ENCODE results near the gene KCNMA1.

The KCNMA1 gene

DNA sequence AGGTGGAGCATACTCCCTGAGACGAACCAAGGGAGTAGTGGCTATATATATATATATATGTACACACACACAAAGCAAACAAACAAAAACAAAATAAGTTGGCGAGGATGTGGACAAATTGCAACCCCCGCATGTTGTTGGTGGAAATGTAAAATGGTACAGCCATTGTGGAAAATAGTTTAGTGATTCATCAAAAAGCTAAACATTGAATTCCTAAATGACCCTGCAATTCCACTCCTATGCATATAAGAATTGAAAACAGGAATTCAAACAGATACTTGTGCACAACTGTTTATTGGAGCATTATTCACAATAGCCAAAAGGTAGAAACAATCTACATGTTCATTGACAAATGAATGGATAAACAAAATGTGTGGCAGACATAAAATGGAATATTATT lies 407.9 kb downstream of the KCNMA1 start:
- no peak for DNase-seq (ENCODE audit: low read depth in 1 of 2, low spot score in 1 of 2)

DNA sequence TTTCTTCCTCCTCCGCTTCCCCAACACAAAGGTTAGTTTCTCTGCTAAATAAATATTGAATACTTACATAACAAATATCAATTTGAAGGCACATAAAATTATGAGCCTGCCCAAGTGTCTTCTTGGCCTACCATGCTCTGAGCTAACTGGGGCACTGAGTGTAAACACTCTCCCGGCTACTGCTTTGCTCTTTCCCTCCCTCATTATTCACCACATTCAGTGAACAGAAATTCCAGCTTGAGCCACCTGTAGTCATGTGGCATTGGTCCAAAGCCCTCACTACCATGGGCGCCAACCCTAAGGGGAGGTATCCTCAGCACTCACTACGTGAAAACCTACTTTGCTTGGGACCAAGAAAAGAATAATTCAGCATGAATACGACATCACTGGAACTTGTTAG lies 409.0 kb downstream of the KCNMA1 start:
- DNase-seq (ENCODE audit: low read depth in 1 of 2, low spot score in 1 of 2), result no peak

DNA sequence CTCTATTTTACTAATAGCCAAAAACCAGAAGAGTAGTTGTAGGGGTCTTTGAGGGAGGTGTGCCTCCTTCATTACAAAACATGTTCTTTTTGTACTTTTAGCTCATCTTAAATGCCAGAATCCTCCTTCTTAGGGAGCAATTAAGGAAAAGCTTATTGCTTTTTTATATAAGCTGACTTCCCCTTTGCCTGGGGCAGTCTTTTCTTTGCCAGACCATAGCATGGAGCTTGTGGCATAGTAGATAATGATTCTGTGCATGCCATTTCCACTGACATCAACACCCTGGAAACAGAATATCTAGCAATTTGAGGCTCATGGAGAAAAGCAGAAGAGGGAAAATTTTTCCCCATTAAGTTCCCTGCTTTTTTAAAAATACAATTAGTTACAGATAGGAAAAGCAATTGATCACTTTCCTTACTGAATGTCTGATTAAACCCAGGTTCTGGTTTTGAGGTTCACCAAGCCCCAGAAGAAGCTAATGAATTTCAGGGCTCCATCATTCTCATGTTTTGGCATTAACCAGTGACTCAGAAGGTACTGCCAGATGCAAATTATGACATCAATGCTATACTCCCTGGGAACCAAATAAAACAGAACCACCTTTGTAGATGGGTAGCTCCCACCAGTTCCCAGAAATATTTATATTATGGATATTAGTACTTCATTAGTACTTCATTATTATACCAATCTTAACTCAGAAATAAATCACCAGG lies 410.6 kb downstream of the KCNMA1 start:
- DNase-seq (ENCODE audit: low read depth in 1 of 2, low spot score in 1 of 2), result no peak

DNA sequence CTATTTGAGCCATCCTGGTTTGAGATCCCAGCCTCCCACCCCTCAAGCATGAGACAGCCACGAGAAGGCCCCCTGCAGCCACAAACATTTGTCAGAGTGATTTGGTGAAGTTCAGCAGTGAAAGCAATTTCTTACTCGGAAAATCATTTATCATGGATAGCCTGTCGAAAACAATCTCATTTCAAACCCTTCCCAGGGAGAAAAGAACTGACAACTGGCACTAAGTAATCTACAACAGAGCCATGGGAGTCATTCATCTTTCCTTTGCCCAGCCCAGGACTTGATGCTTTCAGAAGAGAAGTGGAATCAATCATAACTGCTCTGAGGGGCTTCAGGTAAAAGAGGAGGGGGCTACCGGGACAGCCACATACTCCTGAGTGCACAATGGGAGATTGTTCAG lies 411.2 kb downstream of the KCNMA1 start:
- DNase-seq (ENCODE audit: low read depth in 1 of 2, low spot score in 1 of 2), result no peak

DNA sequence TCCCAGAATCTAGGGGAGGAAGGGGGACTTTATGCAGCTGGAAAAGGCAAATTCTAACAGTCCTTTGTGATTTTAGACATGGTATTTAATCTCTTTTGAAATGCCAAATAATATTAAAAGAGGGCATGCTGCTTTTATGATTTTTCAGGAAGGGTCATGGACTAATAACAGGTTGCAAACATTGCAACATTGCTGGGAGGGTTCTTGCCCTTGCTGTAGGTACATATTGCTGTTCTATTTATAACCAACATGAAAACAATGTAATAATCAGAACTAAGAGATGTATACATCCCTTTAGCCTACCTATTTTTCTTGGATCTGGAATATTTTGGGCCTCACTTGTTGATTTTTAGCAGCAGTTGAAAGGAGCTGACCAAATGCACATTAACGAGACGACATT lies 411.6 kb downstream of the KCNMA1 start:
- DNase-seq (ENCODE audit: low read depth in 1 of 2, low spot score in 1 of 2), result no peak

DNA sequence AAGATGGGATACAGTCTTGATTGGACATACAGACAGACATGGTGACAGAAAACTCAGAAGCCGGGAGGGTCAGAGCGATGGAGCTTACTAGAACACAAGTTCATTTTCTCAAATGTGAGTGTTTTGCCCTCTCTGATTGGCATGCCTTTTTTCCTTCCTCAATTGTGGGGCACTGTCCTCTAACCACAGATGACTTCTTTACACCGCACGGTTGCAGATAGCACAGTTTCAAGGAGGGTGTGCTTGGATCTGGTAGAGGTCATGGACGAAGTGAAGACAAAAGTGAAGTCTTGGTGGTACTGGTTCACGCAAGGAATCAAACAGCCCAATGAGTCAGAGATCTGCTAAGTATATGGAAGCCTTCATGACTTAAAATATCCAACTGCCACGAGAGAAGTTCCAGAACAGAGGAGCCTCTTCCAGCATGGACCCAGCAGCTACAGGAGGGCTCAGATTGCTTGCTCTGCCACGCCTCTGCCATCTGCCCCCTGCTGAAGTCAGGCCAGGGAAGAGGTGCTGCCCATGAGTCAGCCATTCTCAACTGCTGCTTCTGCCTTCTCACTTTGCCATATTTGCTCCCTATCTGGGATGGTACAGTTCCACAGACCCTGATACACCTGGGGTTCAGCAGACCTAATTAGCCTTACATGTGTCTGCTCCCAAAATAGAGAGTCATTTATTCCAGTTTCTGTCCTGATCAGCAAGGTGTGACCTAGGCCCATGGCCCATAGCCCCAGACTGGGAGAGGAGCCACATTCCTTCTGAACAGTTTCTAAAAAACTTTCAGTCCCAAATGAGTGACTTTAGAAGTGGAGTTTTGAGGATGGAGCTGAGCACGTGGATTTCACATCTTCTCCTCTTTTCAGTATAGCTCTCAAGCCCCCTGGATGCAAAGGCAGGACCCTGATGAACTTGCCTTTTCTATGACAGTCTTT lies 413.8 kb downstream of the KCNMA1 start:
- DNase-seq (ENCODE audit: low read depth in 1 of 2, low spot score in 1 of 2), result no peak

DNA sequence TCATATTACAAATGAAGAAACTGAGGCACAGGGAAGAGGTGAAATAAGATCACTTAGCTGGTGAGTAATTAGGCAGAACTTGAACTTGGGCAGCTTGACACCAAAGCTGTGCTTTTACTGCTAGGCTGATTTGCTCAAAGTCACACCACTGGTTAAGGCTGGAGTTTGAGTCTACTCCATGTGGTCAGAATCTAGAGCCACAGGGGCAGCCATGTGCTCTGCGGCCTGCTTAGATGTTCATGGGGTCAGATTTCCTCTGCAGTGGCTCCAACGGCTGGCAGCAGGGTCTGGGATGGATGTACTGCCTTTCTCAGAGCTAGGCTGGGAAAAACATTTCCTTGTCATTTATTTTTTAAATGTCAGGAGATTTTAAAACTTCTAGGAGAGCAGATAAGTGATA lies 417.5 kb downstream of the KCNMA1 start:
- no peak for DNase-seq (ENCODE audit: low read depth in 1 of 2, low spot score in 1 of 2)

DNA sequence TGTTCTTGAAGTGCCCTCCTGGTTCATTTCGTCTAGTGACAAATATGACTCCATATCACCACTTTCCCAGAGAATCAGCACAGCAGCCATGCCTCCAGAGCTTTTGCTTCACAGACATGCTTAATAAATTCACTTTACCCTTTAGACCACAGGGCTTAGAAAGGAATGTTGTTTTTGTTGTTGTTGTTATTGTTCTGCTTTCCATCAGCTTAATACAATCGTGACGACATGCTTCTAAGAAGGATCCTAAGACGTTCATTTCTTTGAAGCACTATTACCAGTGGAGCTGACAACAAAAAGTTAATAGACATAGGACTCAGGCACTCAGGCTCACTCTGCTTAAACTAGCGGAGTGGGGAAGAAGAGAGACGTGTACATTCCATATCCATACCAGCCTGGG lies 418.6 kb downstream of the KCNMA1 start:
- DNase-seq (ENCODE audit: low read depth in 1 of 2, low spot score in 1 of 2), result no peak

DNA sequence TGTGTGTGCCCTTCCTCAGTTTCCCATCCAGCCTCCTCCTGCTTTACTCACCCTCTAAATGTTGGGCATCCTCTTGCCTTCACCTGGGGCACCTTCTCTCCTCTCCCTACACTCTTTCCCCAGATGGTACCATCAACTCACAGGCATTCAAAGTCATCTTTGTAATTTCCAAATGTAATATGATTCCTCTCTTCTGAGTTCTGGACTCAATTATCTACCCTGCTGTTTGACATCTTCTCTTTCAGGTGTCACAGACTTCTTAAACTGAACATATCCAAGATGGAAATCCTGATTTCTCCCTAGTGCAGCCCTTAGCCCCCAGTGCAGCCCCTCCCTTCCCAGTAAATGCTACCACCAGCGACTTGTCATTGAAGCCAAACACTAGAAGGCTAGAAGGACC lies 422.8 kb downstream of the KCNMA1 start:
- no peak for DNase-seq (ENCODE audit: low read depth in 1 of 2, low spot score in 1 of 2)

DNA sequence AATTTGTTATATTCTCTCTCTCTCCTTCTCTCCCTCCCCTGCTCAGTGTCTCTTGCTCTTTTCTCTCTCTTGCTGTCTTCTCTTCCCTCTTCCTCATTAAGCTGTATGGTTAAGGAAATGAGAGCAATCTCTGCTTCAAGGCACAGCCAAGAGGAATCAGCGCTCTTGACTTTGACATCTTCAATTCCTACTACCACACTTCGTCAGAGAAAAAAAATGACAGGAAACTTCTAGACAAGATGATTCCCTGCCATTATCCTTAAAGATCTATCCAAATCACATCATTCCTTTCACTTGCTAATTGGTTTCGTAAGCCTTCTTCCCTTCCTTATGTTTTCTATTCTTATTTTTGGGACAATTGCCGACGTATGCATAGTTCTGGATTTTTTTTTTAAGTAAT lies 425.0 kb downstream of the KCNMA1 start:
- no peak for DNase-seq (ENCODE audit: low read depth in 1 of 2, low spot score in 1 of 2)

DNA sequence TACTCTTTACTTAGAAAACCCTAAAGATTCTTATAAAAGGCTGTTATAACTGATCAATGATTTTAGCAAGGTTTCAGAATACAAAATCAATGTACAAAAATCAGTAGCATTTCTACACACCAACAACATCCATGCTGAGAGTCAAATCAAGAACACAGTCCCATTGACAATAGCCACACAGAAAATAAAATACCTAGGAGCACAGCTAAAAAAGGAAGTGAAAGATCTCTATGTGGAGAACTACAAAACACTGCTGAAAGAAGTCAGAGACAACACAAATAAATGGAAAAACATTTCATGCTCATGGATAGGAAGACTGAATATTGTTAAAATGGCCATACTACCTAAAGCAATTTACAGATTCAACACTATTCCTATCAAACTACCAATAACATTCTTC lies 427.0 kb downstream of the KCNMA1 start:
- no peak for DNase-seq (ENCODE audit: low read depth in 1 of 2, low spot score in 1 of 2)

DNA sequence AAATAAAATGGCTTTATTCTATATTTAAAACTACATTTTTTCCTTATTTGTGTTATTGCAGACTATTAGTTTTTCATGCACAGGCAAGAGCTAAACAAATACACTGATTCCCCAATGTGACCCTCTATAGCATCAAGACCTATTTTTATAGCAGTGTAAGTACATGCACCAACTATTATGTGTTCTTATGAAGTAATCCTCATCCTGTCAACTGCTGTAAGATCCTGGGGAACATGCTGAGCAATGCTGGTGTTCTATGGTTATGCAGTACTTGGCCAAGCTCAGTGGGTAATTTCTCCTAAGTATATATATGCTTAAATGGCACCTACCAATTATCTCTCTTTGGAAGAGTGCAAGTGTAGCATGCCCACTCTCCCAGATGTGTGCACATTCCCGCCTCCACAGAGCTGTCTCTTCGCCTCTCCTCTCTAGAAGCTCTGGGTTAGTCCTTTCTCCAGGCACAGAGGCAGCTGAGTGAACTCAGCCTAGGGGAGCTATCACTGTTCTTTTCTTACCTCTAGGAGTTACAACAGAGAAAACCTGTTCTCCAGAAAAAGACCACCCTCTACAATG lies 428.8 kb downstream of the KCNMA1 start:
- DNase-seq (ENCODE audit: low read depth in 1 of 2, low spot score in 1 of 2), result no peak

DNA sequence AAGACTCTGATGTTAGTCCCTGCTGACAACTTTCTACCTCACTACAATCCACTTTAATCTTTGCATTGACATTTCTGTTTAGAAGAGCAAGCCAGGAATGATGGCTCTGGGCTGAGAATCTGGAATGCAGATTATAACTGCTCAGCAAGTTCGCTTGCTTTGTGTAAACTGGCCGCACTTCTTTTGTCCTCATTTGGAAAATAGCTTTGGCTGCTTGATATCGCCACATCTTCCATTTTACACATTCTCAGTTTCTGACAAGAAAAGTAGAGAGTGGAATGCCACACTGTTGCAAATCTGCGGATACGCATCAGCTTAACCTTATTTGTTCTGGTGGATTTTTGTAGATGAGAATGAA lies 429.8 kb downstream of the KCNMA1 start:
- no peak for DNase-seq (ENCODE audit: low read depth in 1 of 2, low spot score in 1 of 2)

DNA sequence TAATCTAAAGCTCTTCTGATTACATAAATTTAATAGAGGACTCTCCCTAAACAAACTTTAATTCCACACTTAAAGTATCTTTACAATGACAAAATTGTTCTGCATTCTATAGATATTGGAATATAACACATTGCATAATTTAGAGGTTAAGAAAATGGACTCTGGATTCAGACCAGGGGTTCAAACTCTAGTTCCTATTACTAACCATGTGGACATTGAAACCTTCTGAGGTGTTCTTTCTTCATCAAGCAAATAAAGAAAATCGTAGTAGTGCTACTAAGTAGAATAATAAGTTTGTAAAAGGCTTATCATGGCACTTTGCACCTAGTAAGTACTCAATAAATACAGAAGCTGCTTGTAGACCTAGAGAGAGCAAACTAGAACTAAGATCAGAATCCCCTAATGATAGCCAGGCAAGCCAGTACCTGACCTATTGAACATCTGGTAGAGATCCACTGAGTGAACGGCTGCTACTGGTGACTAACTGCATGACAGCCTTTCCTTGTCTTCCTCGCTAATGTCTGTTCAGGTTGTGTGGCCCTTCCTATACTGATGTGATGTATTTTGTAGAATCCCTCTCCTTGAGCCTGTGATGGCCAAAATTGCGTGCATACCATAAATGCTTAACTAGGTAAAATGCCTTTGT lies 430.3 kb downstream of the KCNMA1 start:
- DNase-seq (ENCODE audit: low read depth in 1 of 2, low spot score in 1 of 2), result no peak

DNA sequence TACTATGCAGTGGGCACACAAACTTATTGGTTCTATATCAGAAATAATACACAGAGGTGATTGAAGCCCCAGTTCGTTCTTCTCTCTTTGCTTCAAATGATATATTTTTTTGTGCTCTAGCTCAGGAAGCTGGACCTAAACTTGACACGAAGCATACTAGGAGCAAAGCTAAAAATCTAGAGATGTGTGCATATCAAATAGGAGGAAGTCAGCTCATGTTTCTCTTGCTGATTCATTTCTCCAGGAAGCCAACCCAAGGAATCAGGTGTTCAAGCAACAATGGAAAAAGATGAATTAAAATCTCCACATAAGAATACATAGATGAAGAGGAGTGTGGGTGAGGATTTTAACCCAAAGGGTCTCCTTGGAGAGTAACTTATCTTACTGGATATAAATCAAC lies 432.5 kb downstream of the KCNMA1 start:
- DNase-seq (ENCODE audit: low read depth in 1 of 2, low spot score in 1 of 2), result no peak

DNA sequence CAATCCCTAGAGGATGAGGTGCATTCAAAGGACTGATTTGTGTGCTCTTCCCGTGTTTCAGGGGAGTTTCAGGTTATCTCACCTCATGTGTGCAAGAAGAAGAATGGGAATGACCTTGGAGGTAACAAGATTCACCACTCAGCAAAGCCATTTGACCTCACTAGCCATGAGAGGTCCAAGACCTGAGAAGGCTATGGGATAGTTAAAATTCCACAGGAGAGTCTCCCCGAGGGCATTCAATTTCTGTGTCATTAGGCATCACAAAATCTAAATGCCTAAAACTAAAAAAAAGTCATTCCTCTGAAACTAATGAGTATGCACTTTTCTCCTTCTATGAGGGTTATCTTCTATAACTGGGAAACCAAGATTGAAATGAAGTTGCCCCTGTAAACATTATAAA lies 433.4 kb downstream of the KCNMA1 start:
- no peak for DNase-seq (ENCODE audit: low read depth in 1 of 2, low spot score in 1 of 2)

DNA sequence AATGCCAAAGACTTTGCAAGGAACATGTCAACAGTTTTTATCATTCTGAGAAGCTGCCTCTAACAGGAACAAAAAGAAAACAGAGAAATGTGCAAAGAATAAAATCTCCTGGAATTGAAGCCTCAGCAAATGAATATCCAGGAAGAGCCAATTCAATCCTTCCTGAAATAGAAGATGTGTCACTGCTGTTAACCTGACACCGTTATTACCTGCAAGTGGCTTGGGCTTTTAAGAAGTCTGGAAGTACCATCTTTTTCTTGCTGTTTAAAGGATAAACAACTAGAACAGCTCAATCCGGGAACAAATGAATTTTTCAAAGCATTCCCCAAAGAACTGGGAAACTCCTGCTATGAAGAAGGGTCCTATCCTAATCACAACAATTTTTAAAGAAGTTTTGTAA lies 434.8 kb downstream of the KCNMA1 start:
- DNase-seq (ENCODE audit: low read depth in 1 of 2, low spot score in 1 of 2), result no peak

DNA sequence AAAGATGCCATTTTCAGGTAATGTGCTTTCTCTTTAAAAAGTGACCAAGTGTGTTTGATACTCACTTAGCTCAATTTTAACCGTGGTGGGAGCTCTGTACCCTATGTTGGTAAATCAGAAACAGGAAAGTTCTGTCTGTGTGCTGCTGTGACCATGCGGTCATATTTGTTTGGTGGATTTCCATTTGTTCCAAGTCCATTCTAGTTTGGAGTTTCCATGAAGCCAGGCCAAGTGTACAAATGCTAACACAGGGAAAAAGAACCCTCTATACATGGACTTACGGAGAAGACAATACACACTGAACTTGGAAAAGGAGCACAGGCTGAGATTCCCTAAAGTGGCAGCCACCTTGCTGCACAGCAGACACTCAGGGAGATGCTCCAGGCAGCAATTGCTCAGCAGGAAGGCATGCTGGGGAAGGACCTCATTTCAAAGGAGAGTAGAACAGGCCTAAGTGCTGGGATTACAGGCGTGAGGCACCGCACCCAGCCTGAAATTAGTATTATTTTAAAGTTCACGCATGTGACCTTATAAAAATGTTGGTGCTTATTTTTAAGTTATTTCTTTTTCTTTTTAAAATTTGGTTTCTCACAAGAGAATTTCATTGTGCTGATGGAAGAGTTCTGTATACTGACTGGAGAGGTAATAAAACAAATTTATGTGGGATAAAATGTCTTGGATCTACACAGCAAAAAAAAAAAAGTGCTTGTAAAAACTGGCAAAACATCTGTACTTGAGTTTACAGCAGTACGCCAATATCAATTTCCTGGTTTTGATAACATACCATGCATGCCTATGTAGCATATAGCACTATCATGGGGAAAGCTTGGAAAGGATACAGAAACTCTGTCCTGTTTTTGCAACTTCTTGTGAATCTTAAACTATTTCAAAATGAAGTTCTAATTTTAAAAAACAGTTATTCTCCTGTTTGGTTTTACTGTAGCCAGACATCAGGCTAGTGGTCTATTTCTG lies 436.2 kb downstream of the KCNMA1 start:
- DNase-seq (ENCODE audit: low read depth in 1 of 2, low spot score in 1 of 2), result no peak

DNA sequence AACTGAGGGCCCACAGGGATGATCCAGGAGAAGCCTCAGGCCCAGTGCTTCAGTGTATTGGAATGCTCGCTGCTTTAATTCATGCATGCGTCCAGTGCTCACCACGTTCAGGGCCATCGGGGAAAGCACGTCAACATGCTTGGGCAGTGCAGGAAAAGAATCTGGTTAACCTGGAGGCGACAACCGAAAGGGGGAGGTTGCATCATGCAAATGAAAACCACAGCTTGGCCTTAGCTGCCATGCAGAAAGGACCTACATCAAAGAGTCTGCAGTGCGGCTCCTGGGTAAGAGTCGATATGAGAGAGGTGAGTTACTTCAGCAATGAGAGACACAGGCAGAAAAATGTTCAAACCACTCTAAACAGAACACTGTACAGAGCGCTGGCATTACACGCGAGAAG lies 440.1 kb downstream of the KCNMA1 start:
- no peak for DNase-seq (ENCODE audit: low read depth in 1 of 2, low spot score in 1 of 2)

DNA sequence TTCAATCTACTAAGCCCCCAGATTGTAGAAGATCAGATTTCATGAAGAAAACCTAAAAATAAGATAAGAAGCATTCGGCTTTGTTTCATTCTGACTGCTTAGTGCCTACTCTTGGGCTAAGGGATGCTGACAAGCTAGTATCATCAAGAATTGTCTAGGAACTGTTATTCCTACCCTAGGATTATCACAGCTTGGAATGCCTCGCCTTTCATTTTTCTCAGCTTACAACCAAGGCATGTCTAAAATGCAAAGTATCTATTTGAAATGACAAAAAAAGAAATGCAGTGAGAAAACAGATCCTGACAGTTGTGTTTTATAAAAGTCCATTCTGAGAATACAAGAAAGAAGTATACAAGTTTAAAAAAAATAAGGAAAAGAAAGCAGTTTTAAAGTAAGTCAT lies 441.0 kb downstream of the KCNMA1 start:
- no peak for DNase-seq (ENCODE audit: low read depth in 1 of 2, low spot score in 1 of 2)

DNA sequence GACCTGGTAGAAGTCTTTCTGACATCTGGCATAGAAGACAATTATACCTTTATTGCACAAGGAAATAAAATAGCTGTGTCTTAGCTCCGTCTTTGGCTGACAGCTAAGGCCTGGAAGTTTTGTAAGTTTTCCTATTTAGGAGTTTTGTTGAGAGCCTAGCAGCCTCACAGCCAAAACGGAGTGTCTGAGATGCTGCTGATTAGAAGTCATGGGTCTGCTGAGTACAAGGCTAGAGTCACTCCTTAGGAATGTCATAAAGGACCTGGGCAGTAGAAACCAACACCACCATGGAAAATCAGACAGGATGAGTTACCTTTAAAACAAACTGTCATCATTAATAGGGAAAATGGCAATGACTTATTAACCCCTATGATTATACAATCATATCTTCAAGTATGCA lies 442.5 kb downstream of the KCNMA1 start:
- no peak for DNase-seq (ENCODE audit: low read depth in 1 of 2, low spot score in 1 of 2)

Measured in activated T-helper 1 cell treated with anti-CD3 and anti-CD28 coated beads, Interleukin-2, amount 50 U/mL, for 16 hours (primary cell).